HFFc6 (cell line): ENCODE measurements around the gene ZMYM2. TPM values are rescaled to one million over a fixed set of nuclear protein-coding genes. Genes with fewer than 3 reads are reported as not detected.
A peak's percentile ranks its signal among the peaks of the same experiment; 100 is the strongest.

Experiments used
- DNase-seq: peaks from one replicate; pipeline ENCODE4 v3.0.0-alpha.2; 2018
- H3K27ac Mint-ChIP-seq: 2 replicates; pipeline ENCODE4 v1.8.0; 2020; ENCODE audit warnings: mild to moderate bottlenecking, mixed read lengths
- H3K27me3 Mint-ChIP-seq: 2 replicates; pipeline ENCODE4 v1.8.0; 2021; ENCODE audit warnings: mild to moderate bottlenecking, moderate library complexity, mixed read lengths; ENCODE audit not compliant: insufficient read depth
- H3K36me3 Mint-ChIP-seq: 2 replicates; pipeline ENCODE4 v1.8.0; 2021; ENCODE audit warnings: low read depth, mixed read lengths
- H3K4me1 Mint-ChIP-seq: 2 replicates; pipeline ENCODE4 v1.8.0; 2020; ENCODE audit warnings: low read depth, mixed read lengths
- H3K4me3 Mint-ChIP-seq: 2 replicates; pipeline ENCODE4 v1.8.0; 2020; ENCODE audit warnings: mild to moderate bottlenecking, moderate library complexity, mixed read lengths
- H3K9me3 Mint-ChIP-seq: 2 replicates; pipeline ENCODE4 v1.8.0; 2020; ENCODE audit warnings: mild to moderate bottlenecking, mixed read lengths
- total RNA-seq, 6 experiments: library from RNA; stranded (reverse); fragmentation: NEBNext Ultra II Directional; extraction: Animal tissue kit (Norgen Biotek cat#: 25700); gene quantifications; 2 replicates in 1 of 6; 3 replicates in 5 of 6; pipeline ENCODE4 v1.2.3, GENCODE V29; 2021
- TF ChIP-seq, protein P1 (sequence below): fragments of 200-600 bp; sonication (generic); IDR thresholded peaks from 2 replicates; pipeline ENCODE4 v1.5.0; 2021; ENCODE audit warnings: antibody characterized with exemption, mild to moderate bottlenecking

Gene ZMYM2
- total RNA-seq, 6 experiments from 2014 or later: 21.3 to 33.6 (median 28.8) TPM

DNA sequence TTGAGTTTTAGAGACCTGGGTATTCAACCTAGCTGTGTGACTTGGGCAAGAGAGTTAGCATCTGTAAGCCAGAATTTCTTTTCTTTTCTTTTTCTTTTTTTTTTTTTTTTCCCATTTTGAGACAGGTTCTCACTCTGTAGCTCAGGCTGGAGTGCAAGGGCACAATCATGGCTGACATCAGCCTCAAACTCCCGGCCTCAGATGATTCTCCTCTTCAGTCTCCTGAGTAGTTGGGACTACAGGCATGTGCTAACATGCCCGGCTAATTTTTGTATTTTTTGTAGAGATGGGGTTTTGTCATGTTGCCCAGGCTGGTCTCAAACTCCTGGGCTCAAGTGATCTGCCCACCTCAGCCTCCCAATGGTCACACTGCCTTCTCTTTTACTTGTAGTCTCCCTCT lies 33.0 kb downstream of the ZMYM2 start:
- no peak for DNase-seq
- H3K27me3 Mint-ChIP-seq: no peaks in the 10 kb centered on the region
- TF ChIP-seq, protein P1, sequence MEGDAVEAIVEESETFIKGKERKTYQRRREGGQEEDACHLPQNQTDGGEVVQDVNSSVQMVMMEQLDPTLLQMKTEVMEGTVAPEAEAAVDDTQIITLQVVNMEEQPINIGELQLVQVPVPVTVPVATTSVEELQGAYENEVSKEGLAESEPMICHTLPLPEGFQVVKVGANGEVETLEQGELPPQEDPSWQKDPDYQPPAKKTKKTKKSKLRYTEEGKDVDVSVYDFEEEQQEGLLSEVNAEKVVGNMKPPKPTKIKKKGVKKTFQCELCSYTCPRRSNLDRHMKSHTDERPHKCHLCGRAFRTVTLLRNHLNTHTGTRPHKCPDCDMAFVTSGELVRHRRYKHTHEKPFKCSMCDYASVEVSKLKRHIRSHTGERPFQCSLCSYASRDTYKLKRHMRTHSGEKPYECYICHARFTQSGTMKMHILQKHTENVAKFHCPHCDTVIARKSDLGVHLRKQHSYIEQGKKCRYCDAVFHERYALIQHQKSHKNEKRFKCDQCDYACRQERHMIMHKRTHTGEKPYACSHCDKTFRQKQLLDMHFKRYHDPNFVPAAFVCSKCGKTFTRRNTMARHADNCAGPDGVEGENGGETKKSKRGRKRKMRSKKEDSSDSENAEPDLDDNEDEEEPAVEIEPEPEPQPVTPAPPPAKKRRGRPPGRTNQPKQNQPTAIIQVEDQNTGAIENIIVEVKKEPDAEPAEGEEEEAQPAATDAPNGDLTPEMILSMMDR: no peak
- H3K27ac Mint-ChIP-seq: peak overlapping the region; percentile 48
- peaks cover 12% of the 10 kb centered on the region for H3K4me1 Mint-ChIP-seq
- H3K4me3 Mint-ChIP-seq: no peak overlapping the region
- H3K36me3 Mint-ChIP-seq: peaks cover 33% of the 10 kb centered on the region
- no peaks in the 10 kb centered on the region for H3K9me3 Mint-ChIP-seq

DNA sequence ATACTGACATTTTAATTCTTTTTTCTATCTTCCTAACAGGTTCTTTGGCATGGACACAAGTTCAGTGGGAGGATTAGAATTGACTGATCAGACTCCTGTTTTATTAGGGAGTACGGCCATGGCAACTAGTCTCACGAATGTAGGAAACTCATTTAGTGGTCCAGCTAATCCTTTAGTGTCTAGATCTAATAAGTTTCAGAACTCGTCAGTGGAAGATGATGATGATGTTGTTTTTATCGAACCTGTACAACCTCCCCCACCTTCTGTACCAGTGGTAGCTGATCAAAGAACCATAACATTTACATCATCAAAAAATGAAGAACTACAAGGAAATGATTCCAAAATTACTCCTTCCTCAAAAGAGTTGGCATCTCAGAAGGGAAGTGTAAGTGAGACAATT lies 34.5 kb downstream of the ZMYM2 start:
- TF ChIP-seq, protein P1: no peak
- no peaks in the 10 kb centered on the region for H3K9me3 Mint-ChIP-seq
- no peak overlapping the region for H3K4me3 Mint-ChIP-seq
- H3K36me3 Mint-ChIP-seq: peaks cover 33% of the 10 kb centered on the region
- no peaks in the 10 kb centered on the region; the same call in 1 of the 2 replicates for H3K27me3 Mint-ChIP-seq
- no peak overlapping the region for H3K27ac Mint-ChIP-seq
- no peak for DNase-seq
- peaks cover 11% of the 10 kb centered on the region for H3K4me1 Mint-ChIP-seq

DNA sequence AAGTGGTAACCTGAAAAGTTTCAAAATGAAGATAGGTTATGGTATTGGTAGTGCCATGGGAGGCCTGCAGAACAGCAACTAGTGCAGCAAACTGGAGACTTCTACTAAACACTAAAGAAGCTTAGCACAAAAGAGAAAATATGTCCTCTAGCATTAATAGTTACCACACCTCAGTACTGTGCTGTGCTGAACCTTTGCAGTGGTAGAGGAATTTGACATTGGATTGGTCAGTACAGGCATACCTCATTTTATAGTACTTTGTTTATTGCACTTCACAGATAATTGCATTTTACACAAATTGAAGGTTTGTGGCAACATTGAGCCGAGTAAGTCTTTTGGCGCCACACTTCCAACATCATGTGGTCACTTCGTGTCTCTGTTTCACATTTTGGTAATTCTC lies 40.4 kb downstream of the ZMYM2 start:
- no peaks in the 10 kb centered on the region for H3K9me3 Mint-ChIP-seq
- no peak for DNase-seq
- H3K4me3 Mint-ChIP-seq: no peak overlapping the region
- no peaks in the 10 kb centered on the region; the same call in 1 of the 2 replicates for H3K27me3 Mint-ChIP-seq
- no peak overlapping the region for H3K27ac Mint-ChIP-seq
- H3K4me1 Mint-ChIP-seq: peaks cover 12% of the 10 kb centered on the region
- H3K36me3 Mint-ChIP-seq: peaks cover 10% of the 10 kb centered on the region
- TF ChIP-seq, protein P1: no peak

DNA sequence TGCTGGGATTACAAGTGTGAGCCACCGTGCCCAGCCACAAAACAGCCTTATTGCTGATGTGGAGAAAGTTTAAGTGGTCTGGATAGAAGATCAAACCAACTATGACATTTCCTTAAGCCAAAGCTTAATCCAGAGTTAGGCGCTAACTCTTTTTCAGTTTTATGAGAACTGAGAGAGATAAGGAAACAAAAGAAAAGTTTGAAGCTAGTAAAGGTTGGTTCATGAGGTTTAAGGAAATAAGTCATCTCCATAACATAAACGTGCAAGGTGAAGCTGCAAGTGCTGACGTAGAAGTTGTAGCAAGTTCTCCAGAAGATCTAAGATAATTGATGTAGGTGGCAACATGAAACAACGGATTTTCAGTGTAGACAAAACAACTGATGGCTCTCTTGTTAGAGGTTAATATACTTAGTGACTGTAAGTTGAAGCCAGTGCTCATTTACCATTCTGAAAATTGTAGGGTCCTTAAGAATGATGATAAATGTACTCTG lies 41.6 kb downstream of the ZMYM2 start:
- Mint-ChIP-seq H3K9me3 (no peaks in the 10 kb centered on the region), H3K4me3 (no peak overlapping the region), H3K27ac (no peak overlapping the region), H3K4me1 (peaks cover 12% of the 10 kb centered on the region), H3K27me3 (no peaks in the 10 kb centered on the region; the same call in 1 of the 2 replicates), H3K36me3 (peaks cover 10% of the 10 kb centered on the region)
- TF ChIP-seq, protein P1: no peak
- DNase-seq: no peak

DNA sequence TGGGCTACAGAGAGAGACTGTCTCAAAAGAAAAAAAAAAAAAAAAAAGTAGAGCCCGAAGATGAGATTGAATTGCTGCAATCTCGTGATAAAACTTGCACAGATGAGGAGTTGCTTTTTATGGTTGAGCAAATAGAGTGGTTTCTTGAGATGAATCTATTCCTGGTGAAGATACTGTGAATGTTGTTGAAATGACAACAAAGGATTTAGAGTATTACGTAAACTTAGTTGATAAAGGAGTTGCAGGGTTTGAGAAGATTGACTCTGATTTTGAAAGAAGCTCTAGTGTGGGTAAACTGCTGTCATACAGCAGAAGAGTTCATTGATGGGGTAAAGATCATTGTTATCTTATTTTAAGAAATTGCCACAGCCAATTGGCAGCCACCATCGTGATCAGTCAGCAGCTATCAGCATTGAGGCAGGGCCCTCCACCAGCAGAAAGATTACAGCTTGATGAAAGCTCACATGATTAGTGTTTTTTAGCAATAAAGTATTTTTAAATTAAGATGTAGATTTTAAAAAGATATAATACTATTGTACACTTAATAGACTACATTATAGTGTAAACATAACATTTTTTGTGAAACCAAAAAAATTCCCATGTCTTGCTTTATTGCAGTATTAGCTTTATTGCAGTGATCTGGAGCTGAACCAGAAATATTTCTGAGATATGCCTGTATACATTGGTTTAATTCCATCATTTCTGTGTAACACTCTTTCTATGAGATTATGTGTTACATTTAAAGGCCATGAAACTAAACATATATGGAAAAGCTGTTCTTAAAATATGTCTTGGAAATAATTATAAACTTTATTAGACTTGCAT lies 43.1 kb downstream of the ZMYM2 start:
- Mint-ChIP-seq H3K27me3 (no peaks in the 10 kb centered on the region; the same call in 1 of the 2 replicates), H3K4me1 (peaks cover 22% of the 10 kb centered on the region), H3K27ac (no peak overlapping the region), H3K9me3 (no peaks in the 10 kb centered on the region), H3K36me3 (peaks cover 10% of the 10 kb centered on the region), H3K4me3 (no peak overlapping the region)
- TF ChIP-seq, protein P1: no peak
- no peak for DNase-seq
